IPS-18c (cell line): ENCODE measurements around the gene GPATCH3.
"Not testable (repeated sequence)": the region's sequence is repeated elsewhere in the genome, so short reads cannot be mapped to it uniquely, and the experiment has no call there.

Experiments
- H3K4me3 ChIP-seq: 2 replicates; pipeline ENCODE4 v1.7.0; 2013; ENCODE audit warnings: low read depth, mild to moderate bottlenecking, low read length, moderate library complexity; ENCODE audit not compliant: insufficient read depth
- H3K9me3 ChIP-seq: one replicate; pipeline ENCODE4 v1.6.1; 2013; ENCODE audit warnings: mild to moderate bottlenecking, low read length, moderate library complexity; ENCODE audit not compliant: control insufficient read depth, insufficient read depth

GPATCH3 gene

GRCh38 chr1:26887125-26887524 lies 13.1 kb downstream of the GPATCH3 start:
- Histone ChIP-seq H3K4me3 (no peak overlapping the region), H3K9me3 (no peaks in the 10 kb centered on the region)

- Histone ChIP-seq H3K9me3 (no peaks in the 10 kb centered on the region), H3K4me3 (no peak overlapping the region)
These were observed 17.4 kb downstream of the GPATCH3 start for GRCh38 chr1:26882696-26883463.

GRCh38 chr1:26881611-26882010 lies 18.7 kb downstream of the GPATCH3 start:
- H3K9me3 ChIP-seq = not testable (repeated sequence)

GRCh38 chr1:26879793-26880192 lies 20.5 kb downstream of the GPATCH3 start:
- peaks cover 2% of the 10 kb centered on the region for H3K9me3 ChIP-seq
- H3K4me3 ChIP-seq = no peak overlapping the region

More at GRCh38 chr1:26881611-26882010, 18.7 kb downstream of the GPATCH3 start:
- not testable (repeated sequence) for H3K4me3 ChIP-seq

- Histone ChIP-seq H3K9me3 (peaks cover 2% of the 10 kb centered on the region), H3K4me3 (no peak overlapping the region)
These were observed 22.9 kb downstream of the GPATCH3 start for GRCh38 chr1:26877326-26877725.

GRCh38 chr1:26874896-26875295 lies 25.4 kb downstream of the GPATCH3 start:
- Histone ChIP-seq H3K4me3 (no peak overlapping the region), H3K9me3 (peaks cover 4% of the 10 kb centered on the region)

- H3K4me3 ChIP-seq, H3K9me3 ChIP-seq: not testable (repeated sequence)
These were observed 27.2 kb downstream of the GPATCH3 start for GRCh38 chr1:26873097-26873496.

- H3K9me3 ChIP-seq = no peaks in the 10 kb centered on the region
- peak overlapping the region; percentile 74 for H3K4me3 ChIP-seq
These were observed 35.4 kb downstream of the GPATCH3 start for GRCh38 chr1:26864610-26865480.

GRCh38 chr1:26863685-26864077 lies 36.6 kb downstream of the GPATCH3 start:
- Histone ChIP-seq H3K9me3 (no peaks in the 10 kb centered on the region), H3K4me3 (peak overlapping the region; percentile 74; the same call in 1 of the 2 replicates)

GRCh38 chr1:26862781-26863684 lies 37.2 kb downstream of the GPATCH3 start, which contains the start of gene SFN:
Gene SFN, plus strand, starts transcription at chr1:26863149. Its CDS starts 64 bp downstream, at chr1:26863213.
- no peaks in the 10 kb centered on the region for H3K9me3 ChIP-seq
- peak within 1 kb of the TSS; percentile 74 for H3K4me3 ChIP-seq

- no peaks in the 10 kb centered on the region for H3K9me3 ChIP-seq
These were observed 38.3 kb downstream of the GPATCH3 start for GRCh38 chr1:26861889-26862378.

GRCh38 chr1:26861286-26861701 lies 39.0 kb downstream of the GPATCH3 start:
- Histone ChIP-seq H3K9me3 (no peaks in the 10 kb centered on the region), H3K4me3 (no peak overlapping the region)

More at GRCh38 chr1:26861889-26862378, 38.3 kb downstream of the GPATCH3 start:
- no peak overlapping the region for H3K4me3 ChIP-seq

GRCh38 chr1:26858891-26859640 lies 41.2 kb downstream of the GPATCH3 start:
- Histone ChIP-seq H3K4me3 (no peak overlapping the region), H3K9me3 (no peaks in the 10 kb centered on the region)

- Histone ChIP-seq H3K9me3 (no peaks in the 10 kb centered on the region), H3K4me3 (no peak overlapping the region)
These were observed 42.1 kb downstream of the GPATCH3 start for GRCh38 chr1:26858160-26858559.

- H3K4me3 ChIP-seq = no peak overlapping the region
- no peaks in the 10 kb centered on the region for H3K9me3 ChIP-seq
These were observed 42.7 kb downstream of the GPATCH3 start for GRCh38 chr1:26857473-26858060.
